SHP77 treated with DMSO at 0.1 percent for 48 hours (cell line): ENCODE results near the gene NUP210.

ENCODE experiments used
- DNase-seq: peaks from one replicate; lab custom pipeline; 2025; lab: John Stamatoyannopoulos, UW

The NUP210 gene

DNA sequence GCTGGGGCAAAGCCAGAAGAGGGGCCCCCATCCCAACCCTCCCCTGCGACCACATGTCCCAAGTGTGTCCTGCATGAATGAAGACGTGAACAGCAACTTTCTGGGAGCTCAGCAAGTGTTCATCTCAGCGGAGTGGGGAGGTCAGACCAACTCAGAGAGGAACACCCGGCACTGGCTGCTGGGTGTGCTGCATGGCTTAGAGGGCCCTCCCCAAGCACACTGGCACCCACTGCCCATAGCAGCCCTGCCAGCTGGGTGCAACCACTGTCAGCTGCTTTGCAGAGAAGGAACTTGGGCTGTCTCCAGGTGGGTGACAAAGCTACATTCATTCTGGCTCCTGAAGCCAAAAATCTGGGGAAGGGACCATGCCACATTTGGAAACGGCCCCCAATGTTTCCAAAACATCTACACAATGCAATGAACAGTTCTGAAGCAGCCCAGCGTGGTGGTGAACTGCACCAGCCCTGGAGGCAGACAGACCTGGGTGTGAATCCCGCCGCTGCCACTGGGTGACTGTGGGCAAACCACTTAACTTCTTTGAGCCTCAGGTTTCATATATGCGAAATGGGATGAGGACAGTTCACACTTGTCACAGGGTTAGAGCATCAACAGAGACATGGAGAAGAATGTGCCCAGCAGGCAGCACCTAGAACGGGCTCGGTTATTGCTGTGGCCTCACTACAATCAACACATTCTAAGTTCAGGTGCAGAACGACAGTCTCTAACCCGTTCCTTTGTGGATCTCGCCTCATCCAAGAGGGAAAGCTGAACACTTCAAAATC lies 145.4 kb downstream of the NUP210 start:
- DNase-seq, result no peak

- no peak for DNase-seq
These were observed 146.0 kb downstream of the NUP210 start for GRCh38 chr3:13274125-13274524.

GRCh38 chr3:13273604-13274105 lies 146.5 kb downstream of the NUP210 start:
- no peak for DNase-seq

GRCh38 chr3:13272831-13273603 lies 147.1 kb downstream of the NUP210 start:
- no peak for DNase-seq

DNA sequence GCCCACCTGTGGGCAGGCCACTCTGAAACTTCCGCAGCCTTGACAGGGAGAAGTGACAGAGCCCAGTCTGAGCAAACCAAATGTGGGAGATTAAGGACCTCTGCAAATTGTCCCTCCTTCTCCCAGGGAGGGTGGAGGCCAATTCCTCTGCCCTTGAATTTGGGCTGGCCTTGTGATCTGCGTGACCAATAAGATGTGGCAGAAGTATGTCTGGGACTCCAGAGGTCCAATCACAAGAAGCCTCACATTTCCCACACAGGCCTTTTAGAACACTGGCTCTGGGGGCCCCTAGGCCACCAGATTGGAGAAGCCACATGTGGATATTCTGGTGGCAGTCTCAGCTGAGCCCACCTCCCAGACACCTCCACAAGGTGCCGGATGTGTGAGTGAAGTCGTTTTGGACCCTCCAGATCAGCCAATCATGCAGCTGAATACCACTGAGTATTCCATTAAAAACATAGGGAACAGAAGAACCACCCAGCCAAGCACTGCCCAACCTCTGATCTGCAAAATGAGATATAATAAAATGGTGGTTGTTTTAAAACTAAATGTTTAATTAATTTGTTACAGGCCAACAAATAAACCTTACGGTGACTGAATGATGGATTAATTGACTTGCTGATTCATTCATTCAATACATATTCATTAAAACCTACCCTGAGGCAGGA lies 150.3 kb downstream of the NUP210 start:
- no peak for DNase-seq

DNA sequence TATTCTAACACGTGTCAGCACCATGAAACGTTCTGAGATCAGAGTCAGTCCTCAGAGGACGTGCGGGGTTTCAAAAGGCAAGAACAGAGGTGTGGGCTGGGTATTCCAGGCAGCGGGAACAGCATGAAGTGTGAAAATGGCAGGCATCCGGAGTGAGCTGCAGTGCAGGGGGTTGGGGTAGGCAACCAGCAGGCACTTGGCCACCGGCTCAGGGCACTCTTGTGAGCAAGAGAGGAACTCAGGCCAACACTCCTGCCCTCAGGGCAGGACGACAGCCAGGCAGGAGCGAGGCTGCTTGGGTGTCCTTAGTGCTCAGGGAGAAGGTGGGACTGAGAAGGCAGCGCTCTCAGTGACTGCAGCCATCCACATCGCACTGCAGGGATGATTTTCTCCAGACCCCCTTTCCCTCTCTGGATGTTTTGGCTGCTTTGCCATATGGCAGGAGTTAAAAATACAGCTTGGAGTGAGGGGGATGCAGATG lies 151.1 kb downstream of the NUP210 start:
- DNase-seq, result no peak

DNA sequence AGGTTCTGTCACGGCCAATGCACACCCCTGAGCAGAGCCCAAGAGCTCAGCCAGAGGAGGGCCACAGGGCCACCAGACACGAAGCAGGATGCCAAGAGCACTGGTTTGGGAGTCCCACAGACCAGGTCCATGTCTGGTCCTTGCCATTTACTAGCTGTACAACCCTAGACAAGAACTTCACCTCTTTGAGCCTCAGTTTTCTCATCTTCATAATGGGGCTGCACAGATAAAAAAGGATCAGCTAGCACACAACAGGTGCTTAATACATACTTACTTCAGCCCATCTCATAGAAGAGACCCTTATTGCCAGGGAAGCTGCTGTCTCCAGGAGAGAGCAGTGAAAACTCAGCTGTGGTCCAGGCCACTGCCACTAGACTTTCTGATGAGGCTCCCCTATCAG lies 152.0 kb downstream of the NUP210 start:
- DNase-seq, result no peak

DNA sequence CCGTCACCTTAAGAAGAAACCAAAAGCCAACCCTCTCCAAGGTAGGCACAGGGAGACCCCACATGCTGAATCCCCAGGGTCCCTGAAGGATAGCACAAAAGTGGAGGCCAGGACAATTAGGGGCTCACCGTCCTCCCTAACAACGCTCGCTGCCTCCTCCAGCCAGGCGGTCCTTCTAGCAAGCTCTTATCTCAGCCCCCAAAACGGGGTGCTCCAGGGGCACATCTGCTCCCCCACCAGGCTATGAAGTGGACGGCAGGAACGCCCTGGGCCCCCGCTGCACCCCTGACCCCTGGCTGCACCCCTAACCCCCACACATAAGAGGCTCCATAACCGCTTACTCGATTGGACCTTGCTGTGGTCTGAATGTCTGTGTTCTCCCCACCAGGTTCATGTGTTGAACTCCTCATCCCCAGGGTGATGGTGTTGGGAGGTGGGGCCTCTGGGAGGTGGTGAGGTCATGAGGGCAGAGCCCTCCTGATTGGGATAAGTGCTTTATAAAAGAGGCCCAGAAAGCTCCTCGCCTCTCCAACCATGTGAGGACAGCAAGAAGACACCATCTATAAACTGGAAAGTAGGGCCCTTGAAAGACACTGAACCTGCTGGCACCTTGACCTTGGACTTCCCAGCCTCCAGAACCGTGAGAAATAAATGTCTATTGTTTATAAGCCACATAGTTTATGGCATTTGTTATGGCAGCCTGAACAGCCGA lies 153.3 kb downstream of the NUP210 start:
- no peak for DNase-seq
